ENCODE measurements around the gene XBP1. TPM values are rescaled to one million over a fixed set of nuclear protein-coding genes. Genes with fewer than 3 reads are reported as not detected.
"Not testable (repeated sequence)": the region's sequence is repeated elsewhere in the genome, so short reads cannot be mapped to it uniquely, and the experiment has no call there.

Gene XBP1
- total RNA-seq: 255 TPM
- long read RNA-seq, transcript XBP1-201 (5 exons, 1,850 nt): major isoform, 623 of 667 reads
- long read RNA-seq, transcript XBP1-203 (5 exons, 1,824 nt): minor isoform, 6 of 667 reads
- long read RNA-seq, partial matches to known transcripts: 8 of 667 reads
- long read RNA-seq, other reads (novel, unspliced or antisense): 27 of 667 reads

DNA sequence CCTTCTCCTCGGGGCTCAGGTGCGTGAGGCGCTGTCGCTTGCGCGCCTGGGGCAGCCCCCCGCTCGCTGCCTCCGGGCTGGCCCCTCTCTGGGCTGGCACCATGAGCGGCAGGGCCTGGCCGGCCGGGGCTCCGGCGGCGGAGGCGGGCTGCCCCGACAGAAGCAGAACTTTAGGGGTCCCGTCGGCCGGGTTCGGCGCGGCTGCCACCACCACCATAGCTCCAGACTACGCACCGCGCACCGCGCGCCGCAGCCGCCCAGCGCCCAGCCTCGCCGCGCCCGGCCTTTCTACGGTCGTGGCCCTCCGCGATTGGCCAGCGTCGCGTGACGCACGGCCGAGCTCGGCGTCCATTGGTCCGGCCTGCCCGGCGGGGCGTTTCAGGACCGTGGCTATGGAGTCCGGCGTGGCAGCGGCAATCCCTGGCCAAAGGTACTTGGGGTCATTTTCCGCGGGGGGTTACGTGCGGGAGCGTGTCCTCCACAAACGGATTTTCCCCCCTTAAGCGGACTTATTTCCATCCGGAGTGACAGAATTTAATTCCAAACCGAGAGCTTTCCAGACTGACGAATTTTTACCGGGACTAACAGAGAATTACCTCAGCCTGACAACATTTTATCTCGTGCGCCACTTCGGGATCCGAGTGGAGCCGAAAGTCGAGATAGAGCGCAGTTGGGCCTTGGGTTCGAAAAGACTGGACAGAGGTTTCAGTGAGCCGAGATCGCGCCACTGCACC, at the start of gene XBP1:
TSS of gene XBP1 (minus strand) at position 262 of the 734 bp plus-strand sequence.
- intact Hi-C loops (cut with DNase I): no loop called here
- ATAC-seq (peak; percentile 96), DNase-seq (peak; percentile 97)
- peaks cover 28% of the 10 kb centered on the region for H3K36me3 ChIP-seq
- TF ChIP-seq, protein P1, sequence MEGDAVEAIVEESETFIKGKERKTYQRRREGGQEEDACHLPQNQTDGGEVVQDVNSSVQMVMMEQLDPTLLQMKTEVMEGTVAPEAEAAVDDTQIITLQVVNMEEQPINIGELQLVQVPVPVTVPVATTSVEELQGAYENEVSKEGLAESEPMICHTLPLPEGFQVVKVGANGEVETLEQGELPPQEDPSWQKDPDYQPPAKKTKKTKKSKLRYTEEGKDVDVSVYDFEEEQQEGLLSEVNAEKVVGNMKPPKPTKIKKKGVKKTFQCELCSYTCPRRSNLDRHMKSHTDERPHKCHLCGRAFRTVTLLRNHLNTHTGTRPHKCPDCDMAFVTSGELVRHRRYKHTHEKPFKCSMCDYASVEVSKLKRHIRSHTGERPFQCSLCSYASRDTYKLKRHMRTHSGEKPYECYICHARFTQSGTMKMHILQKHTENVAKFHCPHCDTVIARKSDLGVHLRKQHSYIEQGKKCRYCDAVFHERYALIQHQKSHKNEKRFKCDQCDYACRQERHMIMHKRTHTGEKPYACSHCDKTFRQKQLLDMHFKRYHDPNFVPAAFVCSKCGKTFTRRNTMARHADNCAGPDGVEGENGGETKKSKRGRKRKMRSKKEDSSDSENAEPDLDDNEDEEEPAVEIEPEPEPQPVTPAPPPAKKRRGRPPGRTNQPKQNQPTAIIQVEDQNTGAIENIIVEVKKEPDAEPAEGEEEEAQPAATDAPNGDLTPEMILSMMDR (IDR thresholded peaks at IDR 0.05): no peak
- H3K27ac ChIP-seq: peak within 1 kb of the TSS; percentile 100
- no peaks in the 10 kb centered on the region for H3K9me3 ChIP-seq
- peak within 1 kb of the TSS; percentile 90 for H3K4me3 ChIP-seq
- no peaks in the 10 kb centered on the region for H3K27me3 ChIP-seq
- H3K4me1 ChIP-seq: peaks cover 44% of the 10 kb centered on the region

DNA sequence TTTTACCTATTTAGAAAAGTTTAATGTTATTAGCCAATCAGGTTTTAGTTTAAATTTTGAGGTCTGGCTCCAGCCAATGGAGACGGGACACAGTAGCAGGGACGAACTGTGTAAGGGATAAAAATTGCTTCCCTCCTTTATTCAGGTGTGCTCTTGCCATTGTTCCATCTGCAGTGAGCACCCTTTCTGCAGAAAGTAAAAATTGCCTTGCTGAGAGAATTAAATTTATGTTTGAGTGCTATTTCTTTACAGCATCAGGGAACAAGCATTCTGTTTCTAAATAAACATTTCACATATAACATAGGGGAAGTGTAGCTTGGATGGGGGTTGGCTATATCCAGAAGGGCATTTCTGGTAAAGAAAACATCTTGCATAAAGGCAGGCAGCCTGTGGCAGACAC, 46.6 kb upstream of the XBP1 start:
- intact Hi-C loops (cut with DNase I): no loop called here
- no peaks in the 10 kb centered on the region for H3K27me3 ChIP-seq
- no peaks in the 10 kb centered on the region for H3K36me3 ChIP-seq
- no peaks in the 10 kb centered on the region for H3K4me1 ChIP-seq
- peaks cover 8% of the 10 kb centered on the region for H3K9me3 ChIP-seq
- no peak for DNase-seq
- H3K27ac ChIP-seq: no peak overlapping the region
- TF ChIP-seq, protein P1 (IDR thresholded peaks at IDR 0.05): no peak
- no peak for ATAC-seq
- no peak overlapping the region for H3K4me3 ChIP-seq

DNA sequence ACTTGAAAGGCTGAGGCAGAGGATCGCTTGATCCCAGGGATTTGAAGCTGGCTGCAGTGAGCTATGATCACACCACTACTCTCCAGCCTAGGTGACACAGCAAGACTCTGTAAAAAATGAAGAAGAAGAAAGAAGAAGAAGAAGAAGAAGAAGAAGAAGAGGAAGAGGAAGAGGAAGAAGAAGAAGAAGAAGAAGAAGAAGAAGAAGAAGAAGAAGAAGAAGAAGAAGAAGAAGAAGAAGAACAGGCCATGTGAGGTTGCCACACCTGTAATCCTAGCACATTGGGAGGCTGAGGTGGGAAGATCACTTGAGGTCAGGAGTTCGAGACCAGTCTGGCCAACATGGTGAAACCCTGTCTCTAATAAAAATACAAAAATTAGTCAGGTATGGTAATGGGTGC, 43.9 kb upstream of the XBP1 start:
- H3K4me3 ChIP-seq; DNase-seq; H3K27me3 ChIP-seq; intact Hi-C loops (cut with DNase I); H3K36me3 ChIP-seq; H3K4me1 ChIP-seq; ATAC-seq; H3K9me3 ChIP-seq; H3K27ac ChIP-seq: not testable (repeated sequence)

- H3K36me3 ChIP-seq: no peaks in the 10 kb centered on the region
- intact Hi-C loops (cut with DNase I): no loop called here
- no peak overlapping the region for H3K4me3 ChIP-seq
- no peaks in the 10 kb centered on the region for H3K4me1 ChIP-seq
- no peak overlapping the region for H3K27ac ChIP-seq
- H3K27me3 ChIP-seq: no peaks in the 10 kb centered on the region
- peaks cover 8% of the 10 kb centered on the region for H3K9me3 ChIP-seq
- DNase-seq (no peak), ATAC-seq (no peak)
- TF ChIP-seq, protein P1 (IDR thresholded peaks at IDR 0.05): no peak
Observed at GRCh38 chr22:28843633-28844032, 43.3 kb upstream of the XBP1 start.

- H3K27ac ChIP-seq: no peak overlapping the region
- H3K27me3 ChIP-seq: no peaks in the 10 kb centered on the region
- DNase-seq (no peak), ATAC-seq (no peak)
- intact Hi-C loops (cut with DNase I): no loop called here
- TF ChIP-seq, protein P1 (IDR thresholded peaks at IDR 0.05): no peak
- no peaks in the 10 kb centered on the region for H3K36me3 ChIP-seq
- H3K4me1 ChIP-seq: no peaks in the 10 kb centered on the region
- H3K4me3 ChIP-seq: no peak overlapping the region
- no peaks in the 10 kb centered on the region for H3K9me3 ChIP-seq
Observed at GRCh38 chr22:28841111-28841510, 40.7 kb upstream of the XBP1 start.

GRCh38 chr22:28838971-28839370, 38.6 kb upstream of the XBP1 start:
- TF ChIP-seq, protein P1 (IDR thresholded peaks at IDR 0.05): no peak
- Histone ChIP-seq H3K4me1 (no peaks in the 10 kb centered on the region), H3K4me3 (no peak overlapping the region), H3K27ac (no peak overlapping the region), H3K27me3 (no peaks in the 10 kb centered on the region), H3K36me3 (no peaks in the 10 kb centered on the region), H3K9me3 (no peaks in the 10 kb centered on the region)
- intact Hi-C loops (cut with DNase I): no loop called here
- DNase-seq: no peak
- ATAC-seq: no peak
